ENCODE results near the gene MYOD1. TPM values are rescaled to one million over a fixed set of nuclear protein-coding genes. Genes with fewer than 3 reads are reported as not detected.

Gene MYOD1
- total RNA-seq, 4 donors from 2014 or later: not detected

- no peak for DNase-seq
- Histone ChIP-seq H3K27me3 (peaks cover 11% of the 10 kb centered on the region), H3K36me3 (no peaks in the 10 kb centered on the region), H3K9me3 (no peaks in the 10 kb centered on the region), H3K4me1 (no peaks in the 10 kb centered on the region), H3K27ac (no peak overlapping the region), H3K4me3 (no peak overlapping the region)
- in situ Hi-C loops (cut with MboI; ENCODE audit: low pct_ligation_motif_present in 1 of 4, low pct_unique_long_range_greater_than_20kb in 1 of 4, low sequenced_read_pairs in 3 of 4): no loop called here
- TF ChIP-seq POLR2A (IDR thresholded peaks at IDR 0.05): no peak
- intact Hi-C loops (cut with DNase I; ENCODE audit: low total_unique reads): no loop called here
- 63 to 67% methylated on average over 10 to 12 of the region's 12 CpGs for WGBS, 2 donors (ENCODE audit: low coverage in 1 of 2)
Measured at GRCh38 chr11:17683377-17684161, 35.8 kb upstream of the MYOD1 start.

GRCh38 chr11:17684550-17684949 is 34.8 kb upstream of the MYOD1 start:
- in situ Hi-C loops (cut with MboI; ENCODE audit: low pct_ligation_motif_present in 1 of 4, low pct_unique_long_range_greater_than_20kb in 1 of 4, low sequenced_read_pairs in 3 of 4): no loop called here
- H3K9me3 ChIP-seq: no peaks in the 10 kb centered on the region
- no peaks in the 10 kb centered on the region for H3K4me1 ChIP-seq
- no peak overlapping the region for H3K27ac ChIP-seq
- no peak overlapping the region for H3K4me3 ChIP-seq
- TF ChIP-seq POLR2A (IDR thresholded peaks at IDR 0.05) (no peak), CTCF (IDR thresholded peaks at IDR 0.05) (no peak), EP300 (IDR thresholded peaks at IDR 0.05; ENCODE audit: low read depth) (no peak), POLR2AphosphoS5 (IDR thresholded peaks at IDR 0.05) (no peak)
- WGBS, 2 donors (ENCODE audit: low coverage in 1 of 2): 77% methylated on average over 5 of the region's 5 CpGs; no CpG with 5 or more reads in 1 of the 2 donors
- peaks cover 11% of the 10 kb centered on the region for H3K27me3 ChIP-seq
- intact Hi-C loops (cut with DNase I; ENCODE audit: low total_unique reads): no loop called here
- no peak for DNase-seq
- H3K36me3 ChIP-seq: no peaks in the 10 kb centered on the region

GRCh38 chr11:17686231-17686980 is 33.0 kb upstream of the MYOD1 start:
- Histone ChIP-seq H3K27me3 (peaks cover 16% of the 10 kb centered on the region), H3K4me3 (no peak overlapping the region), H3K9me3 (no peaks in the 10 kb centered on the region), H3K36me3 (no peaks in the 10 kb centered on the region), H3K4me1 (no peaks in the 10 kb centered on the region), H3K27ac (no peak overlapping the region)
- TF ChIP-seq POLR2A (IDR thresholded peaks at IDR 0.05) (no peak), EP300 (IDR thresholded peaks at IDR 0.05; ENCODE audit: low read depth) (no peak)
- DNase-seq: no peak
- in situ Hi-C loops (cut with MboI; ENCODE audit: low pct_ligation_motif_present in 1 of 4, low pct_unique_long_range_greater_than_20kb in 1 of 4, low sequenced_read_pairs in 3 of 4): no loop called here
- intact Hi-C loops (cut with DNase I; ENCODE audit: low total_unique reads): no loop called here
- 30 to 53% methylated on average over 2 to 8 of the region's 8 CpGs for WGBS, 2 donors (ENCODE audit: low coverage in 1 of 2)

- intact Hi-C loops (cut with DNase I; ENCODE audit: low total_unique reads): no loop called here
- H3K36me3 ChIP-seq: no peaks in the 10 kb centered on the region
- in situ Hi-C loops (cut with MboI; ENCODE audit: low pct_ligation_motif_present in 1 of 4, low pct_unique_long_range_greater_than_20kb in 1 of 4, low sequenced_read_pairs in 3 of 4): no loop called here
- H3K4me3 ChIP-seq: no peak overlapping the region
- TF ChIP-seq POLR2AphosphoS5 (IDR thresholded peaks at IDR 0.05) (no peak), CTCF (IDR thresholded peaks at IDR 0.05) (no peak), EP300 (IDR thresholded peaks at IDR 0.05; ENCODE audit: low read depth) (no peak), POLR2A (IDR thresholded peaks at IDR 0.05) (no peak)
- no peak overlapping the region for H3K27ac ChIP-seq
- peaks cover 29% of the 10 kb centered on the region for H3K27me3 ChIP-seq
- DNase-seq: no peak
- no peaks in the 10 kb centered on the region for H3K9me3 ChIP-seq
- no peaks in the 10 kb centered on the region for H3K4me1 ChIP-seq
- 80 to 87% methylated on average over 1 to 18 of the region's 18 CpGs for WGBS, 2 donors (ENCODE audit: low coverage in 1 of 2)
Measured at GRCh38 chr11:17687946-17688670, 31.3 kb upstream of the MYOD1 start.

GRCh38 chr11:17691550-17691949 is 27.8 kb upstream of the MYOD1 start:
- intact Hi-C loops (cut with DNase I; ENCODE audit: low total_unique reads): no loop called here
- H3K4me3 ChIP-seq: no peak overlapping the region
- DNase-seq: no peak
- H3K27me3 ChIP-seq: peaks cover 51% of the 10 kb centered on the region
- WGBS, 2 donors (ENCODE audit: low coverage in 1 of 2): 31 to 58% methylated on average over 2 of the region's 2 CpGs
- no peak for TF ChIP-seq POLR2AphosphoS5 (IDR thresholded peaks at IDR 0.05)
- no peak for TF ChIP-seq EP300 (IDR thresholded peaks at IDR 0.05; ENCODE audit: low read depth)
- TF ChIP-seq POLR2A (IDR thresholded peaks at IDR 0.05): no peak
- H3K4me1 ChIP-seq: no peaks in the 10 kb centered on the region
- in situ Hi-C loops (cut with MboI; ENCODE audit: low pct_ligation_motif_present in 1 of 4, low pct_unique_long_range_greater_than_20kb in 1 of 4, low sequenced_read_pairs in 3 of 4): no loop called here
- H3K27ac ChIP-seq: no peak overlapping the region
- H3K9me3 ChIP-seq: no peaks in the 10 kb centered on the region
- no peaks in the 10 kb centered on the region for H3K36me3 ChIP-seq

Data from transverse colon (tissue), 4 donors.